ENCODE results near the gene GFAP.
A peak's percentile ranks its signal among the peaks of the same experiment; 100 is the strongest.

Gene GFAP

GRCh38 chr17:44894642-44895041 lies 20.7 kb downstream of the GFAP start:
- DNase-seq = no peak

GRCh38 chr17:44892250-44892649 lies 23.1 kb downstream of the GFAP start:
- no peak for DNase-seq

GRCh38 chr17:44889003-44889402 lies 26.3 kb downstream of the GFAP start:
- no peak for DNase-seq

- no peak for DNase-seq
Measured at GRCh38 chr17:44887971-44888954, 27.0 kb downstream of the GFAP start.

- no peak for DNase-seq
Measured at GRCh38 chr17:44887016-44887415, 28.3 kb downstream of the GFAP start.

GRCh38 chr17:44884941-44885340 lies 30.4 kb downstream of the GFAP start:
- DNase-seq = no peak

GRCh38 chr17:44881145-44881544 lies 34.2 kb downstream of the GFAP start:
- no peak for DNase-seq

GRCh38 chr17:44880062-44880461 lies 35.2 kb downstream of the GFAP start:
- no peak for DNase-seq

GRCh38 chr17:44879376-44879775 lies 35.9 kb downstream of the GFAP start:
- DNase-seq = no peak

GRCh38 chr17:44878627-44879221 lies 36.6 kb downstream of the GFAP start:
- no peak for DNase-seq

- no peak for DNase-seq
Measured at GRCh38 chr17:44877121-44877520, 38.2 kb downstream of the GFAP start.

GRCh38 chr17:44875761-44876160 lies 39.5 kb downstream of the GFAP start:
- DNase-seq = no peak

- no peak for DNase-seq
Measured at GRCh38 chr17:44872131-44872768, 43.0 kb downstream of the GFAP start.

GRCh38 chr17:44871556-44871955 lies 43.7 kb downstream of the GFAP start:
- DNase-seq = no peak

GRCh38 chr17:44867841-44868240 lies 47.5 kb downstream of the GFAP start:
- no peak for DNase-seq

GRCh38 chr17:44865931-44866330 lies 49.4 kb downstream of the GFAP start:
- DNase-seq = no peak

GRCh38 chr17:44865231-44865660 lies 50.1 kb downstream of the GFAP start:
- DNase-seq = peak; percentile 83

- no peak for DNase-seq
Measured at GRCh38 chr17:44864831-44865230, 50.5 kb downstream of the GFAP start.

- no peak for DNase-seq
Measured at GRCh38 chr17:44863061-44863918, 52.0 kb downstream of the GFAP start.

- no peak for DNase-seq
Measured at GRCh38 chr17:44862278-44862914, 52.9 kb downstream of the GFAP start.

GRCh38 chr17:44859701-44860100 lies 55.6 kb downstream of the GFAP start:
- no peak for DNase-seq

GRCh38 chr17:44854192-44854591 lies 61.1 kb downstream of the GFAP start:
- DNase-seq = no peak

All from activated CD8-positive, alpha-beta memory T cell treated with anti-CD3 and anti-CD28 coated beads, Interleukin-2, amount 50 U/mL, for 48 hours (primary cell).